GM19328 (cell line): Measurements from ENCODE around the gene CENPT.
A peak's percentile ranks its signal among the peaks of the same experiment; 100 is the strongest.

Experiments used
- ATAC-seq: cut with Tn5 transposase; IDR thresholded peaks from one replicate; pipeline ENCODE4 v1.9.1; 2021; ENCODE audit warnings: mild to moderate bottlenecking, moderate library complexity; ENCODE audit not compliant: unreplicated experiment

CENPT gene

DNA sequence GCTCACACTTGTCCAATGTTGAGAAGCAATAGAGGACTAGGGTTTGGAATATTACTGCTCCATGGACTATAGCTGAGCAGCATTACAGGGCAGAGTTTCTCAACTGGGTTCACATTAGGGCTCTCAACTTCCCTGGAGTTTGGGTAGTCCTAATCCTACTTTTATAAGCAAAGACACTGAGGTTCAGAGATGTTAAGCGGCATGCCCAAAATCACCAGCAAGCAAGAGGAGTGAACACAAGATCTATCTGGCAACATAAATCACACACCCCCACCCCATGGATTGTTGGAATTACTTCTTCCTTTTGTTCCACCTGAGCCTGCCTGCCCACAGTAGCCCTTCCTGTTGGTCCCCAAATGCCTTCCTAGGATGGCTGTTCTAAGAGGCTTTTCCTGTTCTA lies 35.6 kb downstream of the CENPT start:
- ATAC-seq: no peak

- peak; percentile 1 for ATAC-seq
Measured at GRCh38 chr16:67807148-67807682, 40.3 kb downstream of the CENPT start.

DNA sequence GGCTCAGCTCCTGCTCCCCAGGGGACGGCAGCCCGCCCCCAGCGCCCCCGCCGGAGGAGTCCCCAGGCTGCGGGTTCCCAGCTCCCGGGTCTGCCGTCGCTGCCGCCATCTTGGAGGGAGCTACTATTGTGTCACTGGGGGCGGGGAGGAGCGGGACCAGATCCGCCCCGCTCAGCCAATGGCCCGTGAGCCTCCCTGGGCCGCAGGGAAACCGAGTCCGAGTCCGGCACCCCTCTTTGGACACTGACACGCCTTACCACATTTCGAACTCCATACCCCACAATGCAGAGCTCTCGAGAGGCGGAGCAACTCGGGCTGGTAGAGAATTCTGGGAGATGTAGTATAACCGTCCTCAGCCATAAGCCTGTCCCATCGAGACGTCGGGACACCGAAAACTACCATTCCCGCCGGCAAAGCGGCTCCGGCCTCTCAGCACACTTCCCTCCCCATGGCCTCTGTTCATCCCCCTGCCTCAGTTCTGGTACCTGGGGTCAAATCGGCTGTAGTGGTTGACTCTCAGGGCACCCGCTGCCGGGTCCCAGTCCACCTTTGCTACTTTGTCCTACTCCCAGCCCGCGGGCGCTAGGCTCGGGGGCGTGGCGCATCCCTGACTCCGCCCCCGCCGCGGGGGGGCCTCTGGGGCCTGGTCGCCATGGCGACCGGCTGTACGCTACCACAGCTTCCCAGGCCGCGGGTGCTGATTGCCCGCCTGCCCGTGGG lies 40.9 kb downstream of the CENPT start, which contains the start of the genes RANBP10 and TSNAXIP1:
TSS of gene RANBP10 (minus strand) at position 133 of the 720 bp plus-strand sequence. CDS start at position 109, 24 bp downstream.
TSS of gene TSNAXIP1 (plus strand) at position 462 of the 720 bp plus-strand sequence. CDS start 261 bp downstream, outside the sequence.
- peak; percentile 88 for ATAC-seq

- no peak for ATAC-seq
Measured at GRCh38 chr16:67805718-67806427, 41.6 kb downstream of the CENPT start.

GRCh38 chr16:67804853-67805542 lies 42.5 kb downstream of the CENPT start:
- no peak for ATAC-seq

DNA sequence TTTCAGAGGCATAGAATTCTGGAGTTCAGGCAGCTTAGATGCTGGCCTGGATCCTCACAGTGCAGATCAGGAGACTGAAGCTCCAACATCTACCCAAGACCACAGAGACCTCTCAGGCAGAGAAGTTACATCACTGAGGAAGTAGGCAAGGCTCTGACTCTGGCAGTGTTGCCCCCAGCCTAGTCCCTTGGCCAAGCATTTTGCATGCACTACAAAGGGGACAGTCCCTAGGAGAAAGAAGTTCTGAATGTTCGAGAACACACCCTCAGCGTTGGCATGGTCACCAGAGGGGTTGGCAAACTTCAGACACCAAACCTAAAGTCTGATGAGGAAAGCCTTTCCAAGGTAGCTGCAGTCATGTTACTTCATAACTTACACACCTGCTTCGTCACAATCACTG lies 43.6 kb downstream of the CENPT start:
- no peak for ATAC-seq

DNA sequence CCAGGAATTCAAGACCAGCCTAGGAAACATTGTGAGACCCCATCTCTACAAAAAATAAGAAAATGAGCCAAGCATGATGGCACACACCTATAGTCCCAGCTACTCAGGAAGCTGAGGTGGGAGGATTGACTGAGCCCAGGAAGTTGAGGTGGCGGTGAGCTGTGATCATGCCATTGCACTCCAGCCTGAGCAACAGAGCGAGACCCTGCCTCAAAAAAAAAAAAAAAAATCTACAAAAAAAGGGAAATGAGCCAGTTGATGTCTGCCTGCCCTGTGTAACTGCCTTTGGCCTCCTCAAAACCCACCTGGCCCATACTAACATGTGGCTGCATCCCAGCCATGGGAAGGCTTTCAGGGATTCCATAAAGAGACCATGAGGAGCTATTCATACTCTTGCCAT lies 45.6 kb downstream of the CENPT start:
- ATAC-seq: no peak

DNA sequence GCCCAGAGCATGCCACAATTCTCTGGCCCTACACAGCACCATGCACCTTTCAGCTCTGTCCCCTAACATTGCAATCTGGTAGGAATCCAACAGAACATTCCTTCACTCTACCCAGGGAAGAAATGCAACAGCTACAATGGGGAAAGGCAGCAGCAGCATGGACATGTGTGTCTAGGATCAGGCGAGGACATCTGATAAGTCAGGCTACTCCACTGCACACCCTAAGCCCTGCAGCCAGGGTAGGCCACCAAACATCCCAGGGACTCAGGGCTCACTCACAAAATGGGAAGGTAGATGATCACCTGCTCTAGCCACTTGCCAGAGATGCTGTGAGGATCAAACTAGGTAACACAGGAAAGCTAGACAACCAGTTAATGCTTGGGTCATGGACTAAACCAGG lies 46.3 kb downstream of the CENPT start:
- ATAC-seq: no peak

DNA sequence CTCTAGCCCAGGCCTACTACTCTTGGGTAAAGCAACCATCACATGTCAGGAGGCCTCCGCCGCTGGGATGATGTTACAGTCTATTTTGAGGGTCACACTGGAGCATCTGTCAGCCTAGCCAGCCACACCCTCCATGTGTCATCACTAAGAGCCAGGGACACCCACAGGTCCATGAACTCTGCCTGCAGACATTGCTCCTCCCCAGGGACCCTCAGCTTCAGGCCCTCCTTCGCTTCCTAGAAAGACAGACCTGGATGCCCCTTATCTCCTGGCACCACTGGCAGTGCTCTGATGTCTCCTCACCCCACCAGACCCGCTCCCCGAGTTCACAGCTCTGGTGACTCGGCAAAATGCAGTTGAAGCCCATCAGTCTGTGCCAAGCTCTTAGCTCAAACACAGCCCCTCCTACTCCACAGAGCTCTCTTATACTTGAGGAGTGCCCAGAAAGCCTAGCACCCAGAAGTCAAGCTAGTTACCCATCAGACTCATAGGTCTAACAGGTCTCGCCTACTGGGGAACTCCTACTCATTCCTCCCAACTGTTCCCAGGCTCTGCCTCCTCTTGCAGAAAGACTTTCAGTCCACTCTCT lies 47.1 kb downstream of the CENPT start:
- no peak for ATAC-seq

GRCh38 chr16:67796099-67796718 lies 51.3 kb downstream of the CENPT start:
- no peak for ATAC-seq

- no peak for ATAC-seq
Measured at GRCh38 chr16:67790071-67790470, 57.4 kb downstream of the CENPT start.

- no peak for ATAC-seq
Measured at GRCh38 chr16:67786491-67786890, 61.0 kb downstream of the CENPT start.

DNA sequence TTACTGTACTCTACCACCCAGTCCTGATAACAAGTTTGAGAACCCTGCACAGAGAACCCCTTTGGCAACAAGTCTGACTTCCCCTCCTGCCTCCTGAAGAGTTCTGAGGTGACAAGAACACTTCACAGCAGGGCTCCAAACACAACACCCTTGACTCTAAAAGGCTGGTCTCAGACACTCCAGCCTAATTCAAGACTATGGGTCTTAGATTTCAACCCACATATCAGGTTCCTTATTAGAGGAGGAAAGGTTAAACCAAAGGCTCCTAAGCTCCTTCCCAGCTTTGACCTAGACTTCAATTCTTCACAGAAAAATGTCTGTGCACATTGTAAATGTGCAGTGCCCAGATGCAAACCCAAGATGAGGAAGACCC lies 64.2 kb downstream of the CENPT start:
- ATAC-seq: no peak

DNA sequence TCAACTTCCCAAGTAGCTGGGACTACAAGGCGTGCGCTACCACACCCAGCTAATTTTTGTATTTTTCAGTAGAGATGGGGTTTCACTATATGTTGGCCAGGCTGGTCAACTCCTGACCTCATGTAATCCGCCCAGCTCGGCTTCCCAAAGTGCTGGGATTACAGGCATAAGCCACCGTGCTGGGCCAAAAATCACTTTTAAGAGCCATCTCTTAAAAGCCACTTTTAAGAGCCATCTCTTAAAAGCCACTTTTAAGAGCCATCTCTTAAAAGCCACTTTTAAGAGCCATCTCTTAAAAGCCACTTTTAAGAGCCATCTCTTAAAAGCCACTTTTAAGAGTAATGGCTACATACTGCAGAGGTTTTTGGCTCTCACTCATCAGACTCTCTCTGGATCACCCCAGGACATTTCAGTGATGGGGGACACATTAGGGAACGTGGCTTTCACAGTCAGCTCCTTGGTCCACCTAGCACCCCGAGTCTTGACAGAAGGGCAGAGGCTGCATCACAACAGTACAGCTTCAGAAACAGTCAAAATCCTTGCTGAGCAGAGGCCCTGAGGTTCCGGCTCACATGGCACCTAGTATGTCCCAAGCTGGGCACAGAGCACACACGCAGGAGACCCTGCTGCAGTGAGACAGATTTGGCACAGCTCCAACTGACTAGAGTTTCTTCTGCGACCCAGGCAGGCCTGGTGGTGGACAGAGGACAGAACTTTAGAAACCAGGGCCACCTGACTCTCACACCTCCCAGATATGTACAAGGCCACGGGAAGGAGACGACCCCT lies 64.7 kb downstream of the CENPT start:
- ATAC-seq: no peak

GRCh38 chr16:67781565-67781921 lies 66.0 kb downstream of the CENPT start:
- ATAC-seq: no peak

DNA sequence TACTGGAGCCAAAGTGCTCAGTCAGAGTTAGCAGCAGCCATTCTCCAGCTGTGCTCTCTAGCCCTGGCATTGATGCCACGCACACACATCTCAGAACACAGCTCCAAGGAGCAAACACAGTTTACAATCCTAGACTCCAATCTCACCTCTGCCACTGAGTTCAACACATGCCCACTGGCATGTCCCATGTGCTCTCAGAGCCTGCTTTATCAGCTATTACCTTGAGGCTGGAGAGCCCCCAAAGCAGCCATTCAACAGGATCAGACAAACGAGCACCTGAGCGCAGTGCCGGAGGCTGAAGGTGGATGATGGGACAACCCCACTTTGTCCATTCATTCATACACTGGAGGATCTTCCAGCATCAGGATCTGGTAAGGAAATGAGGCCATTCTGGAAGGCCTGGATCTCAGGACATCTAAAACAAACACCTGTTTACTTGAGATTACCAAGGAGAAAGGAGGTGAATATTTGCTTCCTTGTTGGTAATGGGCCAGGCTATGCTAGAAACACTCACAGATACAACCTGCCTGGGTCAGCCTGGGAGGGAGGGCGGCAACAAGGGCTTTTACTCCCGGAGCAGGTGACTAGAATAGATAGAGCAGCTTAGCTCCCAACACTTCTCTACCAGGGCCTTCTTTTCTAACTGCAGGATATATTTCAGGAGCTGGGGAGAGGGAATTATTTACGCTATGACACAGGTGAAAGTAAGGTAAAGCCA lies 66.5 kb downstream of the CENPT start:
- no peak for ATAC-seq

- ATAC-seq: no peak
Measured at GRCh38 chr16:67779256-67780014, 68.1 kb downstream of the CENPT start.
